WERI-Rb-1 (cell line): ENCODE measurements around the gene C1orf87.
"Not testable (repeated sequence)": the region's sequence is repeated elsewhere in the genome, so short reads cannot be mapped to it uniquely, and the experiment has no call there.

Experiments used
- DNase-seq: peaks from one replicate; pipeline ENCODE4 v3.0.0-alpha.2; 2020
- H3K27ac ChIP-seq: fragments of 250-450 bp; sonication (Bioruptor Pico); 2 replicates; pipeline ENCODE4 v1.5.1; 2020; ENCODE audit warnings: mild to moderate bottlenecking, moderate library complexity
- H3K27me3 ChIP-seq: fragments of 250-450 bp; sonication (Bioruptor Pico); 2 replicates; pipeline ENCODE4 v1.5.1; 2021; ENCODE audit warnings: mild to moderate bottlenecking, low read depth, moderate library complexity; ENCODE audit not compliant: insufficient read depth, severe bottlenecking
- H3K36me3 ChIP-seq: fragments of 250-450 bp; sonication (Bioruptor Pico); 2 replicates; pipeline ENCODE4 v1.5.1; 2020; ENCODE audit warnings: mild to moderate bottlenecking, moderate library complexity
- H3K4me3 ChIP-seq: 2 replicates; pipeline ENCODE4 v1.5.1; 2011; ENCODE audit warnings: low read depth, mild to moderate bottlenecking, control low read depth, low read length
- H3K9me3 ChIP-seq: fragments of 250-450 bp; sonication (Bioruptor Pico); 2 replicates; pipeline ENCODE4 v1.5.1; 2021; ENCODE audit warnings: mild to moderate bottlenecking, moderate library complexity; ENCODE audit not compliant: severe bottlenecking
- CTCF ChIP-seq: IDR thresholded peaks from 2 replicates; pipeline ENCODE4 v1.5.1; 2011; ENCODE audit warnings: low read depth, mild to moderate bottlenecking, control low read depth, inconsistent platforms, low read length

Gene C1orf87

GRCh38 chr1:59971464-59971911 is 102.1 kb downstream of the C1orf87 start:
- peak overlapping the region; percentile 19 for H3K4me3 ChIP-seq
- no peak overlapping the region for H3K27ac ChIP-seq
- H3K9me3 ChIP-seq, result no peaks in the 10 kb centered on the region
- no peaks in the 10 kb centered on the region for H3K36me3 ChIP-seq
- DNase-seq, result peak; percentile 77
- no peaks in the 10 kb centered on the region for H3K27me3 ChIP-seq
- peak; percentile 86 for TF ChIP-seq CTCF

- DNase-seq, H3K4me3 ChIP-seq, H3K27me3 ChIP-seq, H3K9me3 ChIP-seq, H3K27ac ChIP-seq, H3K36me3 ChIP-seq: not testable (repeated sequence)
Observed at GRCh38 chr1:59969542-59970175, 103.9 kb downstream of the C1orf87 start.

GRCh38 chr1:59968746-59969145 is 104.8 kb downstream of the C1orf87 start:
- not testable (repeated sequence) for H3K4me3 ChIP-seq, H3K27me3 ChIP-seq, H3K9me3 ChIP-seq, DNase-seq, H3K36me3 ChIP-seq, H3K27ac ChIP-seq

- Histone ChIP-seq H3K27ac (peak overlapping the region; percentile 82), H3K9me3 (no peaks in the 10 kb centered on the region), H3K27me3 (no peaks in the 10 kb centered on the region), H3K36me3 (no peaks in the 10 kb centered on the region), H3K4me3 (no peak overlapping the region)
- TF ChIP-seq CTCF, result no peak
- no peak for DNase-seq
Observed at GRCh38 chr1:59967780-59968179, 105.8 kb downstream of the C1orf87 start.

GRCh38 chr1:59967141-59967697 is 106.4 kb downstream of the C1orf87 start:
- Histone ChIP-seq H3K4me3 (no peak overlapping the region), H3K36me3 (no peaks in the 10 kb centered on the region), H3K27ac (peak overlapping the region; percentile 82), H3K27me3 (no peaks in the 10 kb centered on the region), H3K9me3 (no peaks in the 10 kb centered on the region)
- TF ChIP-seq CTCF, result no peak
- peak; percentile 59 for DNase-seq

GRCh38 chr1:59952065-59952464 is 121.5 kb downstream of the C1orf87 start:
- no peak overlapping the region for H3K4me3 ChIP-seq
- TF ChIP-seq CTCF, result no peak
- H3K36me3 ChIP-seq, result no peaks in the 10 kb centered on the region
- no peaks in the 10 kb centered on the region for H3K9me3 ChIP-seq
- no peaks in the 10 kb centered on the region for H3K27me3 ChIP-seq
- no peak for DNase-seq
- H3K27ac ChIP-seq, result no peak overlapping the region

- Histone ChIP-seq H3K4me3 (no peak overlapping the region), H3K36me3 (no peaks in the 10 kb centered on the region), H3K9me3 (no peaks in the 10 kb centered on the region), H3K27ac (no peak overlapping the region), H3K27me3 (no peaks in the 10 kb centered on the region)
- no peak for TF ChIP-seq CTCF
- no peak for DNase-seq
Observed at GRCh38 chr1:59949648-59950047, 123.9 kb downstream of the C1orf87 start.
